Keratinocyte (primary cell): ENCODE results near the gene SPATA32. TPM values are rescaled to one million over a fixed set of nuclear protein-coding genes. Genes with fewer than 3 reads are reported as not detected.

Experiments used
- DNase-seq: peaks from one replicate; pipeline ENCODE4 v3.0.0-alpha.2; 2011; ENCODE audit warnings: low read depth, missing footprints, low spot score
- FAIRE-seq: peaks from 2 replicates; lab custom pipeline; 2011; peaks lifted over from hg19 to GRCh38; lab: Jason Lieb, UNC
- H2AFZ ChIP-seq: 2 replicates; pipeline ENCODE4 v1.6.0; 2012; ENCODE audit warnings: low read length, control low read depth, inconsistent platforms; ENCODE audit not compliant: control insufficient read depth
- H3K27ac ChIP-seq: 2 replicates; pipeline ENCODE4 v1.5.1; 2011; ENCODE audit warnings: low read length; ENCODE audit not compliant: control insufficient read depth, insufficient read depth
- H3K27me3 ChIP-seq: 3 replicates; pipeline ENCODE4 v1.6.0; 2011; ENCODE audit warnings: low read length; ENCODE audit not compliant: control insufficient read depth, insufficient read depth; ENCODE audit errors: extremely low read depth
- H3K36me3 ChIP-seq, 2 experiments: 2 replicates in 1 of 2; 3 replicates in 1 of 2; pipeline ENCODE4 v1.5.1; 2011; ENCODE audit warnings: low read length in 2 of 2, mild to moderate bottlenecking in 1 of 2; ENCODE audit not compliant: control insufficient read depth in 2 of 2, insufficient read depth in 2 of 2; ENCODE audit errors: extremely low read depth in 1 of 2
- H3K4me1 ChIP-seq: 3 replicates; pipeline ENCODE4 v1.5.1; 2011; ENCODE audit warnings: low read length; ENCODE audit not compliant: control insufficient read depth, insufficient read depth; ENCODE audit errors: extremely low read depth
- H3K4me2 ChIP-seq: 3 replicates; pipeline ENCODE4 v1.6.0; 2011; ENCODE audit warnings: low read depth, low read length; ENCODE audit not compliant: control insufficient read depth, insufficient read depth; ENCODE audit errors: extremely low read depth
- H3K4me3 ChIP-seq, 3 experiments: fragments of 200-600 bp in 1 of 3; sonication (generic) in 1 of 3; 2 replicates in 2 of 3; 3 replicates in 1 of 3; pipeline ENCODE4 v1.5.1; 2011 to 2016; ENCODE audit warnings: low read length in 3 of 3, mild to moderate bottlenecking in 3 of 3, control low read depth in 2 of 3, inconsistent platforms in 1 of 3, low read depth in 1 of 3, mixed read lengths in 1 of 3, mixed run types in 1 of 3, moderate library complexity in 1 of 3; ENCODE audit not compliant: control insufficient read depth in 2 of 3, insufficient read depth in 2 of 3; ENCODE audit errors: extremely low read depth in 1 of 3
- H3K79me2 ChIP-seq: 2 replicates; pipeline ENCODE4 v1.6.0; 2012; ENCODE audit warnings: low read length; ENCODE audit not compliant: control insufficient read depth, insufficient read depth
- H3K9ac ChIP-seq: 3 replicates; pipeline ENCODE4 v1.6.0; 2011; ENCODE audit warnings: low read length; ENCODE audit not compliant: control insufficient read depth, insufficient read depth; ENCODE audit errors: extremely low read depth
- H3K9me1 ChIP-seq: 3 replicates; pipeline ENCODE4 v1.6.0; 2011; ENCODE audit warnings: low read length; ENCODE audit not compliant: control insufficient read depth, insufficient read depth; ENCODE audit errors: extremely low read depth
- H3K9me3 ChIP-seq: 2 replicates; pipeline ENCODE4 v1.5.1; 2012; ENCODE audit warnings: low read depth, low read length; ENCODE audit not compliant: control insufficient read depth
- H4K20me1 ChIP-seq: 3 replicates; pipeline ENCODE4 v1.6.0; 2011; ENCODE audit warnings: low read length; ENCODE audit not compliant: control insufficient read depth, insufficient read depth; ENCODE audit errors: extremely low read depth
- EZH2 ChIP-seq: IDR thresholded peaks from one replicate; pipeline ENCODE4 v1.6.1; 2012; ENCODE audit warnings: inconsistent platforms, mild to moderate bottlenecking, low read length, moderate library complexity
- dilution Hi-C: fragments of 300-500 bp; cut with MboI; formaldehyde crosslinking; loops from one replicate; pipeline ENCODE4 v1.7.0; 2020; ENCODE audit warnings: low sequenced_read_pairs; ENCODE audit not compliant: extremely low pct_ligation_motif_present
- polyA plus RNA-seq, 5 experiments: library from polyadenylated mRNA; depleted of rRNA in 3 of 5; stranded (reverse) in 3 of 5; stranded (forward) in 1 of 5; unstranded in 1 of 5; fragments of >200 nt; gene quantifications; 1 replicate in 1 of 5; 2 replicates in 3 of 5; 3 replicates in 1 of 5; pipeline versions ENCODE4 v1.2.1 to v1.2.3, GENCODE V29; 2011 to 2012; ENCODE audit warnings: missing spikeins in 2 of 5, low read depth in 1 of 5, low replicate concordance in 1 of 5
- TF ChIP-seq, protein P1 (sequence below), 3 experiments: IDR thresholded peaks in 1 of 3; conservative IDR thresholded peaks in 1 of 3; optimal IDR thresholded peaks in 1 of 3; 2 replicates in 2 of 3; 3 replicates in 1 of 3; pipeline versions ENCODE3 to v1.5.1; 2011; ENCODE audit warnings: low read length in 3 of 3, mild to moderate bottlenecking in 3 of 3, moderate library complexity in 2 of 3, control low read depth in 1 of 3, inconsistent platforms in 1 of 3; ENCODE audit not compliant: insufficient read depth in 2 of 3; ENCODE audit errors: extremely low read depth in 1 of 3

Gene SPATA32
- polyA plus RNA-seq, 1 donor (not counting 4 experiments of a cell fraction or from before 2014, with no cell fraction given) = not detected

DNA sequence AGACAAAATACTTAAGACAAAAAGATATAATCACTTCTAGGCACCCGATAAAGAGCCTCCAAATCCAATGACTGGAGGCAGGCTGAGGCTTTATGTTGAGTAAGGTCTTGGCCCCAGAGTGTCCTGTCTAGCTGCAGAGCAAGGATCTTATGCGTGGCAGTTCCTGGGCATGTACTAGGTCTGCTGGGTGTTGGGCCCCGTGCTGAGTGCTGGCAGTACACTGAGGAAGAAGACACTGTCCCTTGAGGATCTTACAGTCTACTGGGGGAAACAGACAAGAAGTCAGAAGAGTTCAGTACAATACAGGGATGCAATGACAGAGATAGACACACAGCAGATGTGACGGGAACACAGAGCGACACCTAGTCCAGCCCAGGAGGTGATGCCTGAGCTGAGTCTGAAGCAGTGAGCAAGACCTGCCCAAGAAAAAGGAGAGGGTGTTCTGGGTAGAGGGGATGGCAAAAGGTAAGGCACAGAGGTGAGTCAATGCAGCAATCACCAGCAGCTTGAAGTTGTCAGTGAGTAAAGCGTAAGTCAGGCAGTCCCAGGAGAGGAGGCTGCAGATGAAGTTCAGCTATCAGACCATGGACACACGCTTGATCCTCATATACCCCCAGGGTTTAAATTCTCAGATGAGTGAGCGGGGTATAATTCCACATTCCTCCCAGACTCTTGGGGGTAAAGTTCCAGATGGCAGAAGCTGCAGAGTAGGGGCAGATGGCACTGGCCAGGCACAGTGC lies 36.8 kb upstream of the SPATA32 start:
- H3K9ac ChIP-seq = no peak overlapping the region
- H3K4me3 ChIP-seq = no peak overlapping the region
- H3K4me1 ChIP-seq = peaks cover 68% of the 10 kb centered on the region
- peak overlapping the region; percentile 39 for H3K27ac ChIP-seq
- peak overlapping the region; percentile 40 for H3K4me2 ChIP-seq
- H4K20me1 ChIP-seq = no peaks in the 10 kb centered on the region
- H3K36me3 ChIP-seq = peaks cover 3 to 14% of the 10 kb centered on the region in 2 experiments
- no peak for TF ChIP-seq EZH2
- TF ChIP-seq, protein P1, sequence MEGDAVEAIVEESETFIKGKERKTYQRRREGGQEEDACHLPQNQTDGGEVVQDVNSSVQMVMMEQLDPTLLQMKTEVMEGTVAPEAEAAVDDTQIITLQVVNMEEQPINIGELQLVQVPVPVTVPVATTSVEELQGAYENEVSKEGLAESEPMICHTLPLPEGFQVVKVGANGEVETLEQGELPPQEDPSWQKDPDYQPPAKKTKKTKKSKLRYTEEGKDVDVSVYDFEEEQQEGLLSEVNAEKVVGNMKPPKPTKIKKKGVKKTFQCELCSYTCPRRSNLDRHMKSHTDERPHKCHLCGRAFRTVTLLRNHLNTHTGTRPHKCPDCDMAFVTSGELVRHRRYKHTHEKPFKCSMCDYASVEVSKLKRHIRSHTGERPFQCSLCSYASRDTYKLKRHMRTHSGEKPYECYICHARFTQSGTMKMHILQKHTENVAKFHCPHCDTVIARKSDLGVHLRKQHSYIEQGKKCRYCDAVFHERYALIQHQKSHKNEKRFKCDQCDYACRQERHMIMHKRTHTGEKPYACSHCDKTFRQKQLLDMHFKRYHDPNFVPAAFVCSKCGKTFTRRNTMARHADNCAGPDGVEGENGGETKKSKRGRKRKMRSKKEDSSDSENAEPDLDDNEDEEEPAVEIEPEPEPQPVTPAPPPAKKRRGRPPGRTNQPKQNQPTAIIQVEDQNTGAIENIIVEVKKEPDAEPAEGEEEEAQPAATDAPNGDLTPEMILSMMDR (optimal IDR thresholded peaks at IDR 0.05 in 1 of 3, IDR thresholded peaks at IDR 0.05 in 1 of 3, conservative IDR thresholded peaks at IDR 0.05 in 1 of 3; ENCODE audit: extremely low read depth in 1 of 3, insufficient read depth in 2 of 3, low read length in 3 of 3) = peak in 1 of 3 experiments; percentile 1
- H3K9me3 ChIP-seq = no peaks in the 10 kb centered on the region
- H3K79me2 ChIP-seq = peaks cover 71% of the 10 kb centered on the region
- H3K27me3 ChIP-seq = no peaks in the 10 kb centered on the region
- H3K9me1 ChIP-seq = peaks cover 6% of the 10 kb centered on the region
- dilution Hi-C loops = no loop called here
- DNase-seq (no peak), FAIRE-seq (peak; percentile 84)
- no peak overlapping the region for H2AFZ ChIP-seq

DNA sequence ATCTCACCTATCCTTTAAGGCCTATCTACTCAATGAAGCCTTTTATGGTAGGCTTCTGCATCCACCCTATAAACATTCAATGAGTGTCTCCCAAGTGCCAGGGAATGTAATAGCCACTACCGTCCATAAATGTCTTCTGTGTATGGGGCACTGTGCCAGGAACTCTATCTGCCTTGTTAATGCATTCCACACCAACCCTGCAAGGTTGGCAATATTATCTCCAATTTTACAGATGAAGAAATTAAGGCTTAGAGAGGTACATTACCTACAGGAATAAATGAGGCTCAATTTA lies 34.9 kb upstream of the SPATA32 start:
- Histone ChIP-seq H2AFZ (no peak overlapping the region), H3K9me1 (peaks cover 10% of the 10 kb centered on the region), H3K4me1 (peaks cover 66% of the 10 kb centered on the region), H3K27ac (no peak overlapping the region), H3K9me3 (no peaks in the 10 kb centered on the region), H3K27me3 (no peaks in the 10 kb centered on the region), H3K4me2 (peak overlapping the region; percentile 28), H3K4me3 (no peak overlapping the region), H3K79me2 (peaks cover 82% of the 10 kb centered on the region), H3K36me3 (peaks cover 6 to 16% of the 10 kb centered on the region in 2 experiments), H3K9ac (no peak overlapping the region), H4K20me1 (peaks cover 4% of the 10 kb centered on the region)
- FAIRE-seq = peak; percentile 29
- TF ChIP-seq EZH2 = no peak
- TF ChIP-seq, protein P1 (optimal IDR thresholded peaks at IDR 0.05 in 1 of 3, IDR thresholded peaks at IDR 0.05 in 1 of 3, conservative IDR thresholded peaks at IDR 0.05 in 1 of 3; ENCODE audit: extremely low read depth in 1 of 3, insufficient read depth in 2 of 3, low read length in 3 of 3) = no peak
- no peak for DNase-seq
- dilution Hi-C loops = no loop called here
